Astrocyte (in vitro differentiated cells and primary cell): ENCODE data around the gene ARID5B. TPM values are rescaled to one million over a fixed set of nuclear protein-coding genes. Genes with fewer than 3 reads are reported as not detected.

Source experiments
- DNase-seq: peaks from one replicate; pipeline ENCODE4 v3.0.0-alpha.2; 2010; ENCODE audit warnings: low read depth
- FAIRE-seq: peaks from 2 replicates; lab custom pipeline; 2011; peaks lifted over from hg19 to GRCh38; lab: Jason Lieb, UNC
- H2AFZ ChIP-seq: 2 replicates; pipeline ENCODE4 v1.6.0; 2012; ENCODE audit warnings: low read depth, low read length, inconsistent platforms
- H3K27ac ChIP-seq: 2 replicates; pipeline ENCODE4 v1.5.1; 2011; ENCODE audit warnings: low read depth, low read length, inconsistent platforms
- H3K27me3 ChIP-seq: 2 replicates; pipeline ENCODE4 v1.6.0; 2011; ENCODE audit warnings: low read length, inconsistent platforms; ENCODE audit not compliant: insufficient read depth
- H3K36me3 ChIP-seq: 2 replicates; pipeline ENCODE4 v1.5.1; 2011; ENCODE audit warnings: low read length, inconsistent platforms; ENCODE audit not compliant: insufficient read depth
- H3K4me1 ChIP-seq: 2 replicates; pipeline ENCODE4 v1.5.1; 2011; ENCODE audit warnings: low read length, inconsistent platforms; ENCODE audit not compliant: insufficient read depth
- H3K4me2 ChIP-seq: 2 replicates; pipeline ENCODE4 v1.6.0; 2012; ENCODE audit warnings: low read length, inconsistent platforms
- H3K4me3 ChIP-seq: 2 replicates; pipeline ENCODE4 v1.5.1; 2011; ENCODE audit warnings: low read depth, mild to moderate bottlenecking, low read length, inconsistent platforms; ENCODE audit not compliant: insufficient read depth
- H3K79me2 ChIP-seq: 2 replicates; pipeline ENCODE4 v1.6.0; 2012; ENCODE audit warnings: mild to moderate bottlenecking, low read length, inconsistent platforms; ENCODE audit not compliant: insufficient read depth
- H3K9ac ChIP-seq: 2 replicates; pipeline ENCODE4 v1.6.0; 2012; ENCODE audit warnings: mild to moderate bottlenecking, low read length, inconsistent platforms
- H3K9me3 ChIP-seq: 2 replicates; pipeline ENCODE4 v1.5.1; 2012; ENCODE audit warnings: low read depth, mild to moderate bottlenecking, low read length, inconsistent platforms; ENCODE audit not compliant: insufficient read depth
- H4K20me1 ChIP-seq: 2 replicates; pipeline ENCODE4 v1.6.0; 2012; ENCODE audit warnings: low read length, inconsistent platforms; ENCODE audit not compliant: insufficient read depth
- H3K27ac Mint-ChIP-seq: one replicate; pipeline ENCODE4 v1.8.0; 2021; ENCODE audit warnings: mild to moderate bottlenecking, mixed read lengths; ENCODE audit not compliant: unreplicated experiment
- H3K27me3 Mint-ChIP-seq: one replicate; pipeline ENCODE4 v1.8.0; 2021; ENCODE audit warnings: low read depth, mixed read lengths; ENCODE audit not compliant: unreplicated experiment
- H3K36me3 Mint-ChIP-seq: one replicate; pipeline ENCODE4 v1.8.0; 2021; ENCODE audit warnings: low read depth, mixed read lengths; ENCODE audit not compliant: unreplicated experiment
- H3K4me1 Mint-ChIP-seq: one replicate; pipeline ENCODE4 v1.8.0; 2021; ENCODE audit warnings: low read depth, mixed read lengths; ENCODE audit not compliant: unreplicated experiment
- H3K4me3 Mint-ChIP-seq: one replicate; pipeline ENCODE4 v1.8.0; 2021; ENCODE audit warnings: mild to moderate bottlenecking, moderate library complexity, mixed read lengths; ENCODE audit not compliant: unreplicated experiment
- H3K9me3 Mint-ChIP-seq: one replicate; pipeline ENCODE4 v1.8.0; 2021; ENCODE audit warnings: mild to moderate bottlenecking, mixed read lengths; ENCODE audit not compliant: unreplicated experiment
- CTCF ChIP-seq: IDR thresholded peaks from 2 replicates; pipeline ENCODE4 v1.5.1; 2011; ENCODE audit warnings: low read depth, mild to moderate bottlenecking, inconsistent platforms, low read length, moderate library complexity; ENCODE audit not compliant: insufficient read depth
- EZH2 ChIP-seq: IDR thresholded peaks from 2 replicates; pipeline ENCODE4 v1.6.1; 2012; ENCODE audit warnings: mild to moderate bottlenecking, low read length, inconsistent platforms; ENCODE audit not compliant: insufficient read depth
- total RNA-seq: library from RNA; stranded (reverse); gene quantifications from 2 replicates; pipeline ENCODE4 v1.2.1, GENCODE V29; 2021

ARID5B gene
- total RNA-seq, 1 donor from 2014 or later, result 66.0 TPM

- Histone ChIP-seq H3K27ac (peak overlapping the region; percentile 80), H2AFZ (no peak overlapping the region), H3K4me2 (peak overlapping the region; percentile 59), H3K4me1 (peaks cover 38% of the 10 kb centered on the region), H3K4me3 (no peak overlapping the region), H3K79me2 (peaks cover 78% of the 10 kb centered on the region), H3K9ac (peak overlapping the region; percentile 62), H3K9me3 (no peaks in the 10 kb centered on the region), H3K36me3 (peaks cover 15% of the 10 kb centered on the region), H3K27me3 (no peaks in the 10 kb centered on the region), H4K20me1 (peaks cover 9% of the 10 kb centered on the region)
- Mint-ChIP-seq H3K36me3 (peaks cover 25% of the 10 kb centered on the region), H3K27me3 (no peaks in the 10 kb centered on the region), H3K27ac (peak overlapping the region; percentile 51), H3K4me3 (no peak overlapping the region), H3K9me3 (no peaks in the 10 kb centered on the region), H3K4me1 (peaks cover 54% of the 10 kb centered on the region)
- DNase-seq (no peak), FAIRE-seq (no peak)
- TF ChIP-seq CTCF, result no peak
- no peak for TF ChIP-seq EZH2
These were observed 180.1 kb downstream of the ARID5B start for GRCh38 chr10:62081341-62082270.

- Mint-ChIP-seq H3K27me3 (no peaks in the 10 kb centered on the region), H3K9me3 (no peaks in the 10 kb centered on the region), H3K27ac (peak overlapping the region; percentile 51), H3K36me3 (peaks cover 23% of the 10 kb centered on the region), H3K4me1 (peaks cover 48% of the 10 kb centered on the region), H3K4me3 (no peak overlapping the region)
- Histone ChIP-seq H3K9ac (peak overlapping the region; percentile 62), H3K9me3 (no peaks in the 10 kb centered on the region), H2AFZ (no peak overlapping the region), H3K4me1 (peaks cover 34% of the 10 kb centered on the region), H3K27me3 (no peaks in the 10 kb centered on the region), H3K4me3 (no peak overlapping the region), H3K4me2 (peak overlapping the region; percentile 59), H3K36me3 (peaks cover 15% of the 10 kb centered on the region), H3K79me2 (peaks cover 78% of the 10 kb centered on the region), H3K27ac (peak overlapping the region; percentile 80), H4K20me1 (peaks cover 9% of the 10 kb centered on the region)
- no peak for TF ChIP-seq EZH2
- TF ChIP-seq CTCF, result no peak
- no peak for DNase-seq
- no peak for FAIRE-seq
These were observed 180.8 kb downstream of the ARID5B start for GRCh38 chr10:62082271-62082656.
